NCI-H69 (cell line): ENCODE measurements around the gene PIM2.
"Not testable (repeated sequence)": the region's sequence is repeated elsewhere in the genome, so short reads cannot be mapped to it uniquely, and the experiment has no call there.

Experiments used
- DNase-seq: peaks from one replicate; lab custom pipeline; 2025; lab: John Stamatoyannopoulos, UW

The PIM2 gene

GRCh38 chrX:48905090-48905790 lies 13.6 kb downstream of the PIM2 start:
- no peak for DNase-seq

- no peak for DNase-seq
These were observed 14.2 kb downstream of the PIM2 start for GRCh38 chrX:48904626-48905025.

GRCh38 chrX:48904180-48904579 lies 14.6 kb downstream of the PIM2 start:
- DNase-seq = no peak

- DNase-seq = no peak
These were observed 15.5 kb downstream of the PIM2 start for GRCh38 chrX:48903290-48903689.

GRCh38 chrX:48902776-48903175 lies 16.0 kb downstream of the PIM2 start:
- DNase-seq = no peak

GRCh38 chrX:48902135-48902534 lies 16.7 kb downstream of the PIM2 start:
- no peak for DNase-seq

- no peak for DNase-seq
These were observed 17.8 kb downstream of the PIM2 start for GRCh38 chrX:48901069-48901468.

- no peak for DNase-seq
These were observed 19.8 kb downstream of the PIM2 start for GRCh38 chrX:48899078-48899410.

- peak; percentile 96 for DNase-seq
These were observed 21.1 kb downstream of the PIM2 start, which contains the start of the genes PQBP1 and TIMM17B for GRCh38 chrX:48897625-48898306. TSS of gene PQBP1 (plus strand) at chrX:48897930. CDS start at chrX:48898510, 580 bp downstream. TSS of gene TIMM17B (minus strand) at chrX:48897768. CDS start at chrX:48897749, 19 bp downstream.

- peak; percentile 91 for DNase-seq
These were observed 21.6 kb downstream of the PIM2 start for GRCh38 chrX:48897157-48897624.

GRCh38 chrX:48896611-48897011 lies 22.2 kb downstream of the PIM2 start:
- DNase-seq = peak; percentile 39

GRCh38 chrX:48894891-48895290 lies 23.9 kb downstream of the PIM2 start:
- DNase-seq = no peak

- DNase-seq = no peak
These were observed 25.1 kb downstream of the PIM2 start for GRCh38 chrX:48893556-48894348.

- DNase-seq = no peak
These were observed 25.9 kb downstream of the PIM2 start for GRCh38 chrX:48892896-48893295.

- DNase-seq = peak; percentile 92
These were observed 27.2 kb downstream of the PIM2 start for GRCh38 chrX:48891402-48892288.

- peak; percentile 49 for DNase-seq
These were observed 27.9 kb downstream of the PIM2 start for GRCh38 chrX:48890934-48891401.

- peak; percentile 27 for DNase-seq
These were observed 28.4 kb downstream of the PIM2 start for GRCh38 chrX:48890296-48890925.

GRCh38 chrX:48886586-48886985 lies 32.2 kb downstream of the PIM2 start:
- not testable (repeated sequence) for DNase-seq

- peak; percentile 3 for DNase-seq
These were observed 35.1 kb downstream of the PIM2 start for GRCh38 chrX:48883729-48884128.

- not testable (repeated sequence) for DNase-seq
These were observed 41.9 kb downstream of the PIM2 start for GRCh38 chrX:48876944-48877343.

GRCh38 chrX:48872017-48872416 lies 46.8 kb downstream of the PIM2 start:
- DNase-seq = not testable (repeated sequence)
